ENCODE measurements around the gene PKD1L1.

- TF ChIP-seq CTCF (IDR thresholded peaks at IDR 0.05): no peak
- no peak for TF ChIP-seq POLR2A (IDR thresholded peaks at IDR 0.05)
These were observed 57.7 kb downstream of the PKD1L1 start for GRCh38 chr7:47890606-47891005.
